ENCODE results near the gene EZR. TPM values are rescaled to one million over a fixed set of nuclear protein-coding genes. Genes with fewer than 3 reads are reported as not detected.

The EZR gene
- total and polyA plus RNA-seq, 2 of the 13 experiments (the other 11 are each of a cell fraction or from before 2014, with no cell fraction given) = 34.7 to 60.3 TPM

GRCh38 chr6:158757753-158758090 lies 61.4 kb downstream of the EZR start:
- no peak overlapping the region for H3K4me3 ChIP-seq (replicated peaks in 1 of 3; ENCODE audit: insufficient read depth in 1 of 3, low read depth in 2 of 3, low read length in 3 of 3)
- in situ Hi-C loops (cut with HindIII; ENCODE audit: extremely low pct_ligation_motif_present, low pct_unique_long_range_greater_than_20kb) (no loop called here), intact Hi-C loops (cut with micrococcal nuclease; ENCODE audit: unreplicated experiment) (no loop called here)
- ChIA-PET CTCF (ENCODE audit: low intra/inter-chr PET ratio, low total read pairs) (no interaction called here), POLR2A (no interaction called here)
- H3K9me3 ChIP-seq (ENCODE audit: low read length) = no peaks in the 10 kb centered on the region
- H3K27ac ChIP-seq (ENCODE audit: extremely low read length, insufficient read depth, low read length) = no peak overlapping the region
- BruUV-seq (replicated peaks) = no TSS peak
- ATAC-seq (no peak), FAIRE-seq (no peak), DNase-seq (ENCODE audit: low spot score) (no peak)
- no peak overlapping the region for H3K9ac ChIP-seq (ENCODE audit: insufficient read depth, low read depth, low read length)
- no peaks in the 10 kb centered on the region for H3K79me2 ChIP-seq (ENCODE audit: insufficient read depth, low read length)
- no peak overlapping the region for H3K4me2 ChIP-seq (ENCODE audit: low read depth, low read length)
- H3K36me3 ChIP-seq (replicated peaks in 1 of 2; ENCODE audit: control insufficient read depth in 1 of 2, insufficient read depth in 2 of 2, low read length in 2 of 2) = no peaks in the 10 kb centered on the region
- TF ChIP-seq ZSCAN31 (CRISPR knock-in tag; IDR thresholded peaks at IDR 0.05; ENCODE audit: low read depth) (no peak), EP300 (IDR thresholded peaks at IDR 0.05; ENCODE audit: low read depth in 2 of 2, low read length in 2 of 2) (no peak), EP300 (CRISPR knock-in tag; IDR thresholded peaks at IDR 0.05; ENCODE audit: borderline replicate concordance) (no peak), RAD21 (CRISPR knock-in tag; IDR thresholded peaks at IDR 0.05) (no peak), ARNT2 (CRISPR knock-in tag; IDR thresholded peaks at IDR 0.05; ENCODE audit: low read depth) (no peak), ZMAT3 (CRISPR knock-in tag; conservative IDR thresholded peaks at IDR 0.05) (no peak), ZNF639 (CRISPR knock-in tag; conservative IDR thresholded peaks at IDR 0.05) (no peak), SATB2 (CRISPR knock-in tag; IDR thresholded peaks at IDR 0.05) (no peak)
- peaks cover 12% of the 10 kb centered on the region for H3K4me1 ChIP-seq (ENCODE audit: insufficient read depth, low read length)
- peaks cover 1 to 21% of the 10 kb centered on the region in 2 experiments; a peak in 3 of 5 replicates for H3K27me3 ChIP-seq (ENCODE audit: control insufficient read depth in 1 of 2, insufficient read depth in 2 of 2, low read length in 2 of 2)
- H4K20me1 ChIP-seq (ENCODE audit: insufficient read depth, low read length) = no peaks in the 10 kb centered on the region
- WGBS (ENCODE audit: low lambda C conversion rate) = 57% methylated on average over 9 of the region's 9 CpGs
- H2AFZ ChIP-seq (ENCODE audit: low read length) = no peak overlapping the region
